GM04504 (cell line): Measurements from ENCODE around the gene TAF10.

Source experiments
- DNase-seq: peaks from one replicate; pipeline ENCODE4 v3.0.0-alpha.2; 2012; ENCODE audit warnings: low read depth

Gene TAF10

GRCh38 chr11:6612213-6613041 lies at the start of gene TAF10:
Gene TAF10 (minus strand): TSS chr11:6612216. CDS start chr11:6612189, 27 bp downstream.
- DNase-seq: peak; percentile 94

DNA sequence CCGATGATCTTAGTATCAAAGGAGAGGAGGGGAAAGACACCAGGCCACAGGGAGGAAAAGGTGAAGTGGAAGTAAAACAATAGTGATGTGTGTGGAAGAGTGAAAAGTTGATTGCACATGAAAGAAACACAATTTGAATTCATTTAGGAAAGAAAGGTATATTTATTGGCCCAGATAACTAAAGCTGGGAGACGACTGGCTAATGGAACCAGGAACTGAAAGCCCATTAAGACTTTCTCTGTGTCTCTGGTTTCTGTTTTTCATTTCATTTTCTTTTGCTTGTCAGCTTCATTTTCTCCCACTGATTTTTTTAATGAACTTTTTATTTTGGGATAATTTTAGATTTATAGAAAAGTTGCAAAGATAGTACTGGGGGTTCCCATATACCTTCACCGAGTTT lies 48.7 kb upstream of the TAF10 start:
- no peak for DNase-seq

DNA sequence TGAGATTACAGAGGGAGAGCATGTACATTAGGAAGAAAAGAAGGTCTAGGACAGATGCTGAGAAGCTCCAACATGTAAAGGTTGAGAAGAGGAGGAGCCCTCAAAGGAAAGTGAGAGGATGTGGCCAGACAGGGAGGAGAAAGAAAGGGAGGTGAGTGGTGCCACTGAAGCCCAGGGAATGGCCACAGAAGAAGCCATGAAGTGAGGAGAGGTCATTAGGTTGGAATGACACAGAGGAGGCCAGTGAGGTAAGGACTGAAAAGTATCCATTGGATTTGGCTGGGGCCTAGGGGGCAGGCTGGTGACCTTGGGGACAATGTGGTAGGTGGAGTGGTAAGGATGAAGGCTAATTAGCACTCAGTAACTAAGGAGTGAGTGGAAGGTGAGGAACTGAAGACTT lies 46.6 kb upstream of the TAF10 start:
- DNase-seq: no peak

DNA sequence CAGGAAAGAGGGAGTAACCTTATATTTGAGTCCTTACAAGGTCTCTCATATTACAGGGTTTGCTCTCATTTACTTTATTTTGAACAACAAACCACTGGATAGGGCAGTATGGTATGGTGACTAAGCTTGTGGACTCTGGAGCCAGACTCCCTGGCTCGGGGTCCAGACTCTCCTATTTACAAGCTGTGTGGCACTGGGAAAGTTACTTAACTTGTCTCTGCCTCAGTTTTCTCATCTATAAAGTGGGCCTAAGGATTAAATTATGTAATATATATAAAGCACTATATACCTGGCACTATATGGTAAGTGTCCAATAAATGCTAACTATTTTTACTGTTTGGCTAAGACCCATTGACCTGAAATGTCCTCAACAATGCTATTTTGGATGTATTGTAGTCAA lies 45.3 kb upstream of the TAF10 start:
- no peak for DNase-seq

DNA sequence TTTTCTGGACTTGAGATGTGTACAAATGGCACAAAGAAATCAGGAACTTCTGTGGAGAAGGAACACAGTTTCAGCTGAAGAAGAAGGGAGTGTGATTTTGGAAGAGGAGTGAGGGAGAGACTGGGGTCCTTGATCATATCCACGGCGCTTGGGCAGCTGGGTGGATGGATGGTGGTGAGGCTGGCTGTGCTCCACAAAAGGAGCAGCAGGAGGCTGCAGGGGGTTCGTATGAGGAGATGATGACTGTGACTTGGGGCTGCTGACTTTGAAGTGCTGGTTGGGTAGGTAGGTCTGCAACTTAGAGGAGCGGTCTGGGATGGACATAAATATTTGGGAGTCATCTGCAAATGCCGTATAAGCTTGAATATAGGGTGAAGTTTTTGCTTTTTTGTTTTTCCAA lies 44.9 kb upstream of the TAF10 start:
- DNase-seq: no peak

DNA sequence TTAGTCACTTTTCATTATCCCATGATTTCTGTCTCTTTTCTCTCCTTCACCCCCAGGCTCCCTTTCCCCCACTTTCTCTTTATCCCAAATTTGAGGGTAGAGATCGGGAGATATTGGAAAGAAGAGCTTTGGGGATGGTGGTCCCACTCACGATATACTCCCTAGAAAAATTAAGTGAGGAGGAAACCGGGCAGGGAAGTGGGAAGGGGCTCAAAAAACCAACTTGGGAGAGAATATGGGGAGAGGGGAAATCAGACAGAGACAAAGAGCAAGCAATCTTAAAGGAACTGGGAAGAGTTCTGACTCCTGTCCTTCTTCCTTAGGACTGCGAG lies 44.5 kb upstream of the TAF10 start:
- DNase-seq: no peak

- no peak for DNase-seq
These were observed 44.0 kb upstream of the TAF10 start, which contains the start of gene DCHS1 for GRCh38 chr11:6655790-6656583. Gene DCHS1 (minus strand): TSS chr11:6655809. CDS start chr11:6641613, 14,196 bp downstream.

DNA sequence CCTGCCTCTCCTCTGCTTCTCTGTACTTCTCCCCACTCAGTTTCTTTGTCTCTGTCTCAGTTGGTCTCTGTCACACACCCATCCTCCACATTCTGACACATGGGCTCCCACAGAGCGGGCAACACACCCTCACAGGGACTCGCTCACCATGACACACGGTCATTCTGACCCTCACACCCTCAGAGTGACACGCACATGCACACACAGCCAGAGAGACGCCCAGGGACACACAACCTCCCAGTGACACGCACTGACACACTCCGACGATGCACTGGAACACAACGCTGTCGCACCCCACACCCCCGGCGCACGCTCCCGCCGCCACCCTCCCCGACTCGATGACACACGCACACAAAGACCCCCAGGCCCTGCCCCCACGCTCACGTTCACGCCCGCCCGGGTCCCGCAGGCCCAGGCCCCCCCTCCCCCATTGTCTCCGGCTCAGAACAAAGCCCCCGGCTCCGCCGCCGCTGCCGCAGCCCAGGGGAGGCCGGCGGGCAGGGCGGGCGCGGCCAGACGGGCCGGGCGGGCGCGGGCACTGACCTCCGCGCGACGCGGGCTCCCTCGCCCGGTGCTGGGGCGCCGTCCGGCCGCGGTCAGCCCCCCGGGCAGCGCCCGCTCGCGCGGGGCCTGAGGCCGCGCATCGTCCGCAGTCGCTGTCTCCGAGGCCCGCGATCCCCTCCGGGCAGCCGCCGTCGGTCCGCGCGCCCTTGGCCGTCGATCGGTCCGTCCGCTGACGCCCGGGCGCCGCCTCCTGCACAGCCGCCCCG lies 43.2 kb upstream of the TAF10 start:
- DNase-seq: no peak

GRCh38 chr11:6654281-6655019 lies 42.4 kb upstream of the TAF10 start:
- DNase-seq: no peak

- no peak for DNase-seq
These were observed 41.6 kb upstream of the TAF10 start for GRCh38 chr11:6653656-6654055.

DNA sequence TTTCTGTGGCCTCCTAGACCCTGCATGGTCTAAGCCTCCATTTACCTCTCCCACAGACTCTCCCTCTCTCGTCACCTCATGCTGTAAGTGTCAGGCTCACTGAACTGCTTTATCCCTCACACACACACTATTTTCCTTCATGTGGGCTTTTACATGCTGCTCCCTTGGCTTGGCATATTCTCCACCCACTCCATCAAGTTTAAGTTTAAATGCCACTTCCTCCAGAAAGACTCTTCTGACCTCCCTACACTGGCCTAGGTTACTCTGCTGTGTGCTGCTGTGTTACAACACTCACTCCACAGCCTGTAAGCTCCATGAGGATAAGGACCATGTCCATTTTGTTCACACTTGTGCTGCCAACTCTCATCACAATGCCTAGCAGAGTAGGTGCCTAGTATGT lies 41.1 kb upstream of the TAF10 start:
- no peak for DNase-seq

DNA sequence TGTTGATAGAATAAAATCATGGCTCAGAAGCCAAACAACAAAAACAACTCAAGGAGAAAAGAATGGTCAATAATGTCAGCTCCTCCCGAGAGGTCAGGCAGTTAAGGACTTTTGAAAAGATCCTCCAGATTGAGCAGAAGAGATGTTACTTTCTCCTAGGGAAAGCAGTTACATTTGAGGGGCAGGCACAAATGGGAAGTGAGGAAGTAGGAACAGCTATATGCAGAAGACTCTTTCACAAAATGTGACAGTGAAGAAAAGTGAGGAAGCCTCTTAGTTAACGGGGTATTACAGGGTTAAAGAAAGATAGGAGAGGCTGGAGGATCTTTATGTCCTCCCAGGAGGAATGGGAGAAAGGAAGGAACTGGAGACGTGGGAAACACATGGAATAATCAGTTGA lies 40.2 kb upstream of the TAF10 start:
- DNase-seq: no peak

- DNase-seq: no peak
These were observed 39.0 kb upstream of the TAF10 start for GRCh38 chr11:6650980-6651379.

- DNase-seq: no peak
These were observed 38.1 kb upstream of the TAF10 start for GRCh38 chr11:6650104-6650503.

GRCh38 chr11:6648501-6648900 lies 36.5 kb upstream of the TAF10 start:
- no peak for DNase-seq

DNA sequence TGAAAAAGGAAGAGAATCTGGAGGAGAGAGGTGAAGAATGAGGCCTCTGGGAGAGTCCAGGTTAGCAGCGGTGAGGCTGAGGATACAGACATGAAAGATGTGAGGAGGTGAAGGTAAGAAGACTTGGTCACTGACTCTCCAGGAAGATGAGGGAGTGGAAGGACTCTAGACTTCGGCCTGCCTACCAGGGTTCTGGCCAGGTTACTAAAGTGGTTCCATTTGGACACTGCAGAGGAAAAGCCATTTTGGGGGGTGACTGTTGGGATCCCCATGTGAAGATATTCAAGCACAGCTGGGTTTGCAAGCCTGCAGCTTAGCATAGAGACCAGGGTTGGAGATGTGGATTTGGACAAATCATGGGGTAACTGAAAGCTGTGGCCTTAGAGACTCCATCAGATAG lies 35.8 kb upstream of the TAF10 start:
- no peak for DNase-seq

- peak; percentile 74 for DNase-seq
These were observed 35.1 kb upstream of the TAF10 start for GRCh38 chr11:6646918-6647679.

DNA sequence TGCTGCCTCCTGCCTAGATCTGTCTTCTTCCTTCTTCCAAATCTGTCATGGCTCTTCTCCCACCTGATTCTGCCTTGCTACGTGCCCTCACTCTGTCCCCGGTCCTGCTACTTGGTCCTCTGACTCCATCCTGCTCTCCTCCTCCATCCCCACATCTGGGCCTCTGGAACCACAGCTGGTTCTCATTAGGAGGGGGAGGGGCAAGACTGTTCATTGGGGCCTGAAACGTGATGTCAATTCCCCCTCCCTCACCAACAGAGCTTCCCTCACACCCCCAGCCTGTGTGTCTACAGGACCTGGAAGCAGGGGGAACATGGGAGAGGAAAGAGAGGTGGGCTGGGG lies 34.5 kb upstream of the TAF10 start:
- DNase-seq: peak; percentile 64

DNA sequence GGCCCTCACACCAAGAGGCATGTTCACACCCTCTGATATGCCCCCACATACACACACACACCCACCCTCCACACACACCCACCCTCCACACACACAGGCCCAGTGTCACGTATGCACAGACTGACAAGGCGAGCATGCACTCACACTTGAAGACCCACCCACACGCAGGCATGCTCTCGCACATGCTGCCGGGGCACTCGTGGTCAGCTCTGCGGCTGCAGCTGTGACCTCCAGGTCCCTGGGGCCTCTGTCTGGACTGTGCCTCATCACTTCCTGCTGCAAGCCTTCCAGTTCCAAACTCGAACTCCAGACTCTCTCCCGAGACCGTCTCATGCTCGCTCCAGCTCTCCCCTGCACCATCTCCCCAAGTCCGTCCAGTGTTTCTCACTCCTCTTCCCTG lies 34.1 kb upstream of the TAF10 start:
- no peak for DNase-seq

- no peak for DNase-seq
These were observed 30.9 kb upstream of the TAF10 start for GRCh38 chr11:6642957-6643356.

DNA sequence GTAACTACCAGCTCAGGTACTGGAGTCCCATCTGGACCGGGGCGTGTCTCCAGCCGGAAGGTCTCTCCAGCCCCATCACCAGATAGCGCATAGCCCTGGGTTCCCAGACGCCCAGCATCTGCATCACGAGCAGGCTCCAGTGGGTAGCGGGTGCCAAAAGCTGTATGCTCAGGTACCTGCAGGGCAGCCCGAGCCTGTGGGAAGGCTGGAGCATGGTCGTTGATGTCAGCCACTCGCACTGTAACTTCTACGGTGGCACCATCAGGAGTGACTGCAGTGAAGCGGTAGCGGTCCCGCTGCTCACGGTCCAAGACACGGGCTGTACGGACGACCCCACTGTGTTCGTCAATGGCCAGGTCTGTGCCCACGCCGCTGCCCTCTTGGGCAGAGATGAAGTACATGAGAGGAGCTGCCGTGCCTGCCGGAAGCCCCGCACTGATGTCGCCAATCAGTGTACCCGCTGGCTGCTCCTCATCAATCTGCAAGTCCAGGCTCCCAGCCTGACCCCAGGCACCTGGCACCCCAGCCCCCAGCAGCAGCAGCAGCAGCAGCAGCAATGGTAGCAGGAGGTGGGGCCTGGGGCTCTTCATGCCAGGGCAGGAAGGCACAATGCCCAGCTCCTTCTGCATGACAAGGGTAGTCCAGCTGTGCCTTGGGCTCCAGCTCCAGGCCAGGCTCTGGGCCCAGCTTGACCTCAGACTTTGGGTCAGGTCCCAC lies 29.1 kb upstream of the TAF10 start:
- no peak for DNase-seq
